Neuronal stem cell (in vitro differentiated cells): ENCODE data around the gene LIMD2.
A peak's percentile ranks its signal among the peaks of the same experiment; 100 is the strongest.

Experiments used
- DNase-seq: peaks from one replicate; pipeline ENCODE4 v3.0.0-alpha.2; 2013; ENCODE audit warnings: low spot score
- H2AFZ ChIP-seq: one replicate; pipeline ENCODE4 v1.6.1; 2013; ENCODE audit warnings: mild to moderate bottlenecking, low read length, inconsistent platforms
- H2AK5ac ChIP-seq: 2 replicates; pipeline ENCODE4 v1.6.1; 2013; ENCODE audit warnings: low read depth, mild to moderate bottlenecking, inconsistent platforms, low read length, moderate library complexity, mixed read lengths
- H2BK120ac ChIP-seq: 2 replicates; pipeline ENCODE4 v1.6.1; 2013; ENCODE audit warnings: low read depth, mild to moderate bottlenecking, inconsistent platforms, low read length, moderate library complexity, mixed read lengths
- H2BK12ac ChIP-seq: one replicate; pipeline ENCODE4 v1.6.1; 2013; ENCODE audit warnings: low read length, inconsistent platforms
- H2BK15ac ChIP-seq: 2 replicates; pipeline ENCODE4 v1.6.1; 2013; ENCODE audit warnings: mild to moderate bottlenecking, low read length, inconsistent platforms, mixed read lengths
- H2BK5ac ChIP-seq: one replicate; pipeline ENCODE4 v1.6.1; 2013; ENCODE audit warnings: inconsistent platforms, mild to moderate bottlenecking, low read length, moderate library complexity
- H3K14ac ChIP-seq: one replicate; pipeline ENCODE4 v1.6.1; 2013; ENCODE audit warnings: low read length, inconsistent platforms
- H3K18ac ChIP-seq: 2 replicates; pipeline ENCODE4 v1.6.1; 2013; ENCODE audit warnings: low read length, inconsistent platforms
- H3K23ac ChIP-seq: 2 replicates; pipeline ENCODE4 v1.6.1; 2013; ENCODE audit warnings: low read depth, mild to moderate bottlenecking, mixed read lengths, low read length, inconsistent platforms; ENCODE audit not compliant: poor library complexity
- H3K27ac ChIP-seq: replicated peaks from 3 replicates; pipeline ENCODE4 v1.5.1; 2013; ENCODE audit warnings: low read length, inconsistent platforms
- H3K27me3 ChIP-seq, 3 experiments: 2 replicates each; pipeline ENCODE4 v1.6.1; 2013; ENCODE audit warnings: low read length in 3 of 3, mild to moderate bottlenecking in 2 of 3, inconsistent platforms in 1 of 3, low read depth in 1 of 3, mixed read lengths in 1 of 3, moderate library complexity in 1 of 3; ENCODE audit not compliant: control insufficient read depth in 3 of 3, insufficient read depth in 3 of 3
- H3K36me3 ChIP-seq, 2 donors: replicated peaks in 1 of 2; 2 replicates each; pipeline ENCODE4 v1.6.1; 2013; ENCODE audit warnings: low read length in 2 of 2; ENCODE audit not compliant: control insufficient read depth in 2 of 2, insufficient read depth in 2 of 2
- H3K4ac ChIP-seq: 2 replicates; pipeline ENCODE4 v1.6.1; 2013; ENCODE audit warnings: inconsistent platforms, mild to moderate bottlenecking, low read length, moderate library complexity
- H3K4me1 ChIP-seq, 2 donors: 1 replicate in 1 of 2; 2 replicates in 1 of 2; pipeline ENCODE4 v1.6.1; 2013; ENCODE audit warnings: low read length in 2 of 2, low read depth in 1 of 2; ENCODE audit not compliant: control insufficient read depth in 2 of 2, insufficient read depth in 1 of 2
- H3K4me2 ChIP-seq: one replicate; pipeline ENCODE4 v1.6.1; 2013; ENCODE audit warnings: mild to moderate bottlenecking, low read length, inconsistent platforms; ENCODE audit not compliant: insufficient read depth, poor library complexity, severe bottlenecking
- H3K4me3 ChIP-seq, 2 donors: 2 replicates each; pipeline ENCODE4 v1.5.1; 2013; ENCODE audit warnings: low read length in 2 of 2, mild to moderate bottlenecking in 2 of 2, inconsistent platforms in 1 of 2, moderate library complexity in 1 of 2
- H3K79me1 ChIP-seq: one replicate; pipeline ENCODE4 v1.6.1; 2013; ENCODE audit warnings: low read depth, mild to moderate bottlenecking, inconsistent platforms, low read length, moderate library complexity
- H3K9ac ChIP-seq: one replicate; pipeline ENCODE4 v1.6.1; 2013; ENCODE audit warnings: mild to moderate bottlenecking, low read depth, low read length, inconsistent platforms; ENCODE audit not compliant: poor library complexity
- H3K9me3 ChIP-seq, 2 donors: replicated peaks in 1 of 2; 2 replicates each; pipeline versions ENCODE3 to v1.6.1; 2013; ENCODE audit warnings: low read length in 2 of 2, mild to moderate bottlenecking in 2 of 2, inconsistent platforms in 1 of 2, low read depth in 1 of 2, mixed read lengths in 1 of 2, moderate library complexity in 1 of 2; ENCODE audit not compliant: control insufficient read depth in 2 of 2, insufficient read depth in 1 of 2
- H4K8ac ChIP-seq: one replicate; pipeline ENCODE4 v1.6.1; 2013; ENCODE audit warnings: low read depth, mild to moderate bottlenecking, inconsistent platforms, low read length, moderate library complexity
- H4K91ac ChIP-seq: one replicate; pipeline ENCODE4 v1.6.1; 2013; ENCODE audit warnings: low read length, low read depth, mild to moderate bottlenecking, inconsistent platforms; ENCODE audit not compliant: poor library complexity
- WGBS, 2 donors: extraction: QIAGEN DNeasy Blood & Tissue Kit; methylation state at CpG; one replicate each; pipeline ENCODE4 v1.1.7; 2013; ENCODE audit warnings: missing lambda C conversion rate in 2 of 2, mixed read lengths in 1 of 2; ENCODE audit not compliant: insufficient read length in 2 of 2, insufficient replicate concordance in 1 of 2; ENCODE audit errors: extremely low coverage in 2 of 2; 5-methylcytosine and 5-hydroxymethylcytosine counted together

LIMD2 gene

DNA sequence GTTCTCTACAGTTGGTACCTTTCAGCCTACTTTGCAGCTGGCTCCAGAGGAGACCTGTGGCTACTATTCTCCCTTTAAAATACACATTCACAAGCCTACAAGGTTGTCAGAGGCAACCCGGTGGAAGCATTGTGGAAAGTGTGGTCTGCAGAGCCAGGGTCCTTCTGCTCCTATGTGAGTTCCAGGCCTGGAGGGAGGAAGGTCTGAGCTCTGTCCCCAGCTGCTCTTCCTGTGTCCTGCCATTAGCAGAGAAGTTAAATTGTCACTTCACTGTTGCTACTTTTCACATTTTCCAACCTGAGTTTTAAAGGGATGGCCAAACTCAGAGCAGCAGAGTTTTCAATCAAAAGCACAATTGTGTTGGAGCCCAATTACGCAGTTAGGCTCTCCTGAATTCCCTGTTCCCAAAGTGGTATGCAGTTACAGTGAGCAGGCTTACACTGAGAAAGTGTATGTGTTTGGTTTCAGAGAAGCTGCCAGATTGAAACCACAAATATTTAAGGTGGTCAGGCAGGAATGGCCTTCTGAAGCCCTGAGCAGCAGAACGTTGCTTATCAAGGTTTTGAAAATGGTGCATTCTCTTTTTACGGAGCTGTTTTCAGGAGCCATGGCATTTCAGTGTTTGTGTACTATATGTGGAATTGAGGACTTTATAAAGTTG lies 52.7 kb downstream of the LIMD2 start:
- H3K9ac ChIP-seq, result no peak overlapping the region
- H3K4ac ChIP-seq, result no peak overlapping the region
- H4K91ac ChIP-seq, result no peak overlapping the region
- H3K36me3 ChIP-seq, result peaks cover 3 to 59% of the 10 kb centered on the region in 2 donors
- H3K27ac ChIP-seq, result no peak overlapping the region
- no peak overlapping the region for H2AFZ ChIP-seq
- H3K4me1 ChIP-seq, result no peaks in the 10 kb centered on the region
- no peak overlapping the region for H3K4me2 ChIP-seq
- no peak for DNase-seq
- no CpG with 5 or more reads among the region's 4 CpGs for WGBS, 2 donors
- H2BK5ac ChIP-seq, result no peak overlapping the region
- H3K27me3 ChIP-seq, result no peaks in the 10 kb centered on the region
- H4K8ac ChIP-seq, result peak overlapping the region; percentile 43
- no peak overlapping the region for H3K18ac ChIP-seq
- no peak overlapping the region for H3K4me3 ChIP-seq
- no peak overlapping the region for H2BK120ac ChIP-seq
- no peak overlapping the region for H2BK15ac ChIP-seq
- H3K23ac ChIP-seq, result no peak overlapping the region
- H2AK5ac ChIP-seq, result no peak overlapping the region
- no peaks in the 10 kb centered on the region for H3K9me3 ChIP-seq
- H2BK12ac ChIP-seq, result no peak overlapping the region
- H3K79me1 ChIP-seq, result no peaks in the 10 kb centered on the region
- H3K14ac ChIP-seq, result no peak overlapping the region

DNA sequence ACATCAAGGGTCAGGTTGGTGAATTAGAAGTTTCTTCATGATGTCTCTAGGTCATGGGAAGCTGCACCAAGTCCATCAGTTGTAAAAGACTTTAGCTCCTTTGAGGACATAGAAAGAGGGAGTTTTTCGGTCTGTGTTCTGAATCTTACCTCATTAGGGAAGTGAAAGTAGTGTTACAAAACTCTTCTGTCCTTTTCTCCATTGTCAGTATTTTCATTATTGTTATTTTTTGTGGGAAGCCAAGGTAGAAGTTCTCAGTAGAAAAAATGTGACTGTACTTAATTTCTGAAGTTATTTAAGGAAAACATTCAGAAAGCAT lies 53.5 kb downstream of the LIMD2 start:
- Histone ChIP-seq H2BK15ac (no peak overlapping the region), H2BK120ac (no peak overlapping the region), H3K79me1 (no peaks in the 10 kb centered on the region), H3K4me1 (no peaks in the 10 kb centered on the region), H4K91ac (no peak overlapping the region), H2BK5ac (no peak overlapping the region), H3K27ac (no peak overlapping the region), H3K27me3 (no peaks in the 10 kb centered on the region), H3K14ac (no peak overlapping the region), H3K23ac (no peak overlapping the region), H2AFZ (no peak overlapping the region), H3K4me3 (no peak overlapping the region), H2AK5ac (no peak overlapping the region), H3K9ac (no peak overlapping the region), H3K4ac (no peak overlapping the region), H3K4me2 (no peak overlapping the region), H3K18ac (no peak overlapping the region), H3K36me3 (peaks cover 3 to 61% of the 10 kb centered on the region in 2 donors), H4K8ac (no peak overlapping the region), H2BK12ac (no peak overlapping the region), H3K9me3 (no peaks in the 10 kb centered on the region)
- no CpG with 5 or more reads among the region's 1 CpG for WGBS, 2 donors
- no peak for DNase-seq
